GM19351 (cell line): ENCODE results near the gene AKNAD1.
A peak's percentile ranks its signal among the peaks of the same experiment; 100 is the strongest.

Source experiments
- ATAC-seq: cut with Tn5 transposase; IDR thresholded peaks from one replicate; pipeline ENCODE4 v1.9.1; 2021; ENCODE audit warnings: mild to moderate bottlenecking, moderate library complexity; ENCODE audit not compliant: unreplicated experiment

Gene AKNAD1

DNA sequence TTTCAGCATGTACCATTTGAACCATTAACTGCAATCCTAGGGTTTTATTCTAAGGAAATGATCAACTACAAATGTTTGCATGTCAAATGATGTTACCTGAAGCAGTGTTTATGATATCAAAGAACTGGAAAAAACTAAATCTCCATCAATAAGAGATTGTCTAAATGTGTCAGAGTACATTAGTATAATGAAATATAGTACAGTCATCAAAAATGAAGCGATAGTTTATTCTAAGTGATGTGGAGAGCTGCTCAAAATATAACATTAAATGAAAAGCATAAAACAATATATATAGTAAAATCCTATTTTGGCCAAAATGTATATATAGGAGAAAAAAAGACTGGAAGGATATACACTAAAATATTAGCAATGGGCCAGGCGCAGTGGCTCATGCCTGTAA lies 24.0 kb downstream of the AKNAD1 start:
- no peak for ATAC-seq

DNA sequence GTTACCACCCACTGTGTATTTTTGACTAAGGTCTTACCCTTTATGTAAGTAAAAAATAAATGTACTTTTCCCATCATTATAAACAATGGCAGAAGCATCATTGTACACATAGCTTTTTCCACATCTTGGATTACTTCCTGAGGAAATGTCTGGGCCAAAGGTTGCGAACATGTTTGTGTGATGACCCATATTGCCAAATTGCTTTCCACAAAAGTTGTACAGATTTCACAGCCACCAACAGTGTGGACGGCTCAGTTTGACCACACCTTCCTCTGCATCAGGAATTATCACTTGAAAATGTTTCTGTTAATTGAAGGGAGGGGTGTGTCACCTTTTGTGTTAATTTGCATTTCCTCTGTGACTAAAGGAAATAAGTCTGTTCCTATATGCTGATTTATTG lies 25.7 kb downstream of the AKNAD1 start:
- no peak for ATAC-seq

DNA sequence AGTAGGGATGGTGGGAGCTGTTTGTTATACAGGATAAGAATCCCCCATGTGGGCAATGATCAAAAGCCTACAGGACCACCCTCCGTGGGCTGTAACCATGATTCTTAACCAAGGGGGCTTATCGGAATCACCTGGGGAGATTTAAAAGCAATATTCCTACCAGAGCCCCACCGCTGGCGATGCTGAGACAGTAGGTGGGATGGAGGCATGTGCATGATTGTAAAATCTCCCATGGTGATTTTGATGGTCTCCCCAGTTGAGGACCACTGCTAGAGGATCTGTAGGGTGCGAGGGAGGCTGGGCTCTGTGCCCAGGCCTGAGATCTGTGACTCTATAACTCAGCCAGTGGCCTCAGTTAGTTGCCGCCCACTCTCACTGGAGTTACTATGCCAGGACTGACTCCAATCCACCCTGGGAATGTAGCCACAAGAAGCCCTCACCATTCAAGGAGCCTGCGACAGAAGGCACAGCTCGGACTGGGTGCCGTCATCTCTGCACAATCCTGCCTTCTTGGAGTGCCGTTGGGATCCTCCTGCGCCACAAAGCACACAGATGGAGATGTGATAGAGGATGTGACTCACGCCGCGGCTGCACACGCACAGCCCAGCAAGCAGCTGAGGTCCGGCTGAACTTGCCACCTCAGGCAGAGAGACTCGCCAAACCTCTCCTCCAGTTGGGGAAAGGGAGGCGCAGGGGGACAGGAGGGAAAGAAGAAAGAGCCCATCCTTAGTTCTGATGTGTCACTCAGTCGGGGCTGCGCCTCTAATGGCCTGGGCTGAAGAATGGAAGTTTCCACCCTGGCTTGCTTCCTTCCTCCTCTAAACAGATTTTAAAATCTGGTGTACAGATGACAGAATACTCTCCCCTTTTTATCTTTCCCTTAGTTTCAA lies 26.5 kb downstream of the AKNAD1 start:
- no peak for ATAC-seq

DNA sequence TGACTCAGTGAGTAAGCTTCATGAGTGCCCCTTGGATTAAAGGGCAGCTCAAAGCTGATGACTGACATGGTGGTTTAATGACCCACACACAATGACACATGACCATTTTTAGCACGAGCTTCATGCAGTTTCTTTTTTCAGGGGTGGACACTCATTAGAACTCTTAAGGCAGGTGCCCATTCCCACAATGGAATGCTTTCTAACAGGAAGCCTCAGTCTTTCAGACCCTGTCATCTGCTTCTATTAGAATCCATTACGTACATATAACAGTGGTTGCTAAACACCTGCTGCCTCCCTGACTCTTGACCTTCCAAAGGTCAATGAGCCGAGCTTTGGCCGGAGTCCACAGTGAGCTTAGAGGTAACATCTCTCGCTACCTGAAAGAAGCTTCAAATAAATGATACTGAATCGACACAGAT lies 27.4 kb downstream of the AKNAD1 start:
- no peak for ATAC-seq

DNA sequence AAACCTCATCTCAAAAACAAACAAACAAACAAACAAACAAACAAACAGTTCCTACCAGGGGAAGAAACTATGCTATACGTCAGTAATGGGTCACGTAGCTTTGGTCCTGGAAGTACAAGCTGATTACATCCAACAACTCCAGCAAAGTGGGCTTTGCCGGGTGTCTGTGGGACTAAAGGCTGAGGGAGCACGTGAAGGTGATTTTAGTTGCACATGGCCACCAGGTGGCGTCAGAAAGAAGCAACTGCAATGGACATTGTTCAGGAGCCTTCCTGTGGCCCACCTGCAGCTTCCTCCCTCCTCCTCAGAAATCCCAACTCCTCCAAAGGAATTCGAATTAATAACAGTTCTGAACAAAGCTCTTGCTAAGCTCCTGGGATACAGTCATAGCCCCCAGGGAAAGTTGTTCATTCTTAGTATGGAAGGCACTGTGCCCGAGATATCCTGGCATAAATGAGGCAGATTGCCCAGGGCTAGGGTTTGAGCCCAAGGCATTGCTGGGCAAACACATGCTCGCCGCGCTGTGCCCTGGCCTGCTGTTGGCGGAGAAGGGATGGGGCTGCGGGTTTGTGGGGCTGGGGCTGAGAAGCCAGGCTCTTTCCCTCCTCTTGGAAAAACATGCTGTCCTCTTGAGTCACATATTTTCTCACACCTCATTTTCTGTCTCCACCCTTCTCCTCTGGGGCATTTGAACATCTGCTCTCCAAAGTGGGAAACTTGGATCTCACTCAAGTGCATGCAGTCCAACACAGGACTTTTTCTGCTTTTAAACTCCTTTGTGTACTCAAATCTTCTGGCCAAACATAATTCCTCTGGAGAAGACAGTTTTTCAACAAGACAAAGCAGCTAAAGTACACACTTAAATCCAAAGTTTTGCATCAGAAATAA lies 28.6 kb downstream of the AKNAD1 start:
- peak; percentile 66 for ATAC-seq

DNA sequence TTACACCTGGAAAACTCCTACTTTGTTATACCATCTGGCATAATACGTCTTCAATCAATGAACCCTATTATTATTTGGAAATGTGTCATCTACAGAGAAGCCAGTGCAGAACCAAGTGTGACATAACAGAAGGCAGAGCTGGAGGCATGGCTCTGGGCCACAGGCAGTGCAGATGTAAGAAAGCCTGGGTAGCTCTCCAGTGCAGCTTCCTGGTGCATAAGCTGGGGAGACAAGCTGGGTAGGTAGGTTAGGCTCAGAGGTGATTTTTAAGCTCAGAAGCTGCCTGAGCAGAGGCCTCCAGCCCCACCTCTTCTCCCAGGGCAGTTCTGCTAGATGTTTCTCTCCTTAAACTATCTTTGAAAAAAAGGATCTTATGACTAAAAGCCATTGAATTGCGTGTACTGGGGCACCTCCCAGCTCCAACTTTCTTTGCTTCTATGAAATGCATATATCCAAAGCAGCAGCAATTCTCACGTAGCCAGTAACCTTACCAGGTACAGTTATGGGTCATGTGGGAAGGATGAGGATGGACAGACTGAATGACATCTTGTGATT lies 30.7 kb downstream of the AKNAD1 start:
- no peak for ATAC-seq

DNA sequence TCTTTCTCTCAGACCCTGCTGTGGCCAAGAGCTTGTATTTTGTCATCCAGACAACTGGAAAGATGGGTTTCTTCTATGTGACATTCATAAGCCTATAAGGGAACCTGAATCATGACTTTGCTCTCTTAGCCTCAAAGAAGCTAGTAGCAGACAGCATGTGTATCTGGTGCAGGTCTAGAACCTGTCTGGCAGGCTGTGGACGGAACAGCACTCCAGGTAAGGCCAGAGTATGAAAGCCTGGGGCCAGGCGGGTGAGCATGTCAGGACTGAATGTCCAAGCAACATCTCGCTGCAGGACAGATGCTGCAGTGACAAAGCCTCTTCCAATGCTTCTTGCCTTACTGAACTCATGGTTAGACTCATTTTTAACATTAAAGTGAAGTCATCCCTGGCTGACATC lies 32.8 kb downstream of the AKNAD1 start:
- no peak for ATAC-seq

DNA sequence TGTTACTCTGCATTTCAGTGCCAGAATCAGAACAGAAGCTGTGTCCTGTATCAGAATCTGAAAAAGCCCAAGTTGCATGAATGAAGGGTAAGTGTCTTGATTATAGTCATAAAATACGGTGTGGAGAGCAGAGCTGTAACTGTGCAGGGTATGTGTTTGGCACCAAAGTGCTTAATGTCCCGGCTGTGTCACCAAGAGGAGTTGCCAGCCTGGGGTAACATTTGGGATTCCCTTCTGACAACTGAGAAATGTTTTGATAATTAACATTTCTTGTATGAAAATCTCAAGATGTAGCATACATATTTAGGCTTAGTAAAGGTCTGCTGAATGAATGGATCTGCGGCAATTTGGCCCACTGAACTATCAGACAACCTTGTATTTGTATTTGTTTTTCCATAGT lies 33.3 kb downstream of the AKNAD1 start:
- no peak for ATAC-seq

DNA sequence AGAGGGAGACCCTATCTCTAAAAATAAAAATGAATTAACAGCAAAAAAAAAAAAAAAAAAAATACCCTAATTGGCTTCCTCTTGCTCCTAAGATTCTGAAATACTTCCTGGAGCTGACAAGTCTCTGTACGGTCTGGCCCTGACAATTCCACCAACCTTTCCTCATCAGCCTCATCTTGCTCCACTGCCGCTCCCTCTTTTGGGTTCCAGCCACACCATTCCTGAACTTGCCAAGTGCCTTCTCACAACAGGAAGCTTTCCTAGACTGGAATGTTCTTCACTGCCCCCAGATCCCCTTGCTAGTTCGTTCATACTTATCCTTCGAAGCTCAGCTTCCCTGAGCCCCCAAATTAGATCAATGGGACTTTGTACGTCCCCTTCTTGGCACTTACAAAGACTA lies 37.0 kb downstream of the AKNAD1 start:
- ATAC-seq: no peak

DNA sequence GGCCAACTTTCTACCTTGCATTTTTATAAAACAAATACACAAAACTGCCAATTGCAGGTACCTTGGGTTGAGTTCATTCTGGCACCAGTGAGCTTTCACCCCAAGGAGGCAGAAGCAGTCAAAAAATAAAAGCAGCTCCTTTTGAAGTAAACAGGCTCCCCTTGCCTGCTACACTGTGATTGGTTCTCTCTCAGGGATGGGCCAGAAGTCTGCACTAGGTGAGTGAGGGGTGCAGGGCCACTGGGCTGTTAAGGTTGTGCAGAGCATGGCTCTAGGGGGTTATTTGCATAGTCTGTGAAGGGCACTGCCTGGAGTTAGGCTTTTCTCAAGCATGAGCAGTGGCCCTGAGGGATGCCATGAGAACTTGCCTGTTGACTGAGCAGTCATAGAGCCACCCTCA lies 39.1 kb downstream of the AKNAD1 start:
- ATAC-seq: no peak

DNA sequence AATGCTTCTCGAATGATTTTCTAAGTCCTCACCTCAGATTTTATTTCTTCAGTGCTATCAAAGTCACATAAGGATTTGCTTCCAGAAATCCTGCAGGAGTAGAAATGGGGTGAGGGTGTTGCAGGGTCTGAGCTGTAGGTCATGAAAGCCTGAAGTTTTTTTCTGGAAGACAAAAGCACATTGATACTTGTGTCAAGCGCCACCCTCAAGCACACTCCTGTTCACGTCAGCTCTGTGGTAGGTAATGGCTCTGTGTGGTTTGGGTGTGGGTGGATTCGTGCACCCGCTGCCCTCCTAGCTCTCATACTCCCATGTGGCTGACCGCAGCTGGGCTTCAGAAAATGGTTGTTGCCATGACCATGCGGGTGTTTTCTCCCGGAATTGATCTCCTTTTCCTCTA lies 39.9 kb downstream of the AKNAD1 start:
- no peak for ATAC-seq

DNA sequence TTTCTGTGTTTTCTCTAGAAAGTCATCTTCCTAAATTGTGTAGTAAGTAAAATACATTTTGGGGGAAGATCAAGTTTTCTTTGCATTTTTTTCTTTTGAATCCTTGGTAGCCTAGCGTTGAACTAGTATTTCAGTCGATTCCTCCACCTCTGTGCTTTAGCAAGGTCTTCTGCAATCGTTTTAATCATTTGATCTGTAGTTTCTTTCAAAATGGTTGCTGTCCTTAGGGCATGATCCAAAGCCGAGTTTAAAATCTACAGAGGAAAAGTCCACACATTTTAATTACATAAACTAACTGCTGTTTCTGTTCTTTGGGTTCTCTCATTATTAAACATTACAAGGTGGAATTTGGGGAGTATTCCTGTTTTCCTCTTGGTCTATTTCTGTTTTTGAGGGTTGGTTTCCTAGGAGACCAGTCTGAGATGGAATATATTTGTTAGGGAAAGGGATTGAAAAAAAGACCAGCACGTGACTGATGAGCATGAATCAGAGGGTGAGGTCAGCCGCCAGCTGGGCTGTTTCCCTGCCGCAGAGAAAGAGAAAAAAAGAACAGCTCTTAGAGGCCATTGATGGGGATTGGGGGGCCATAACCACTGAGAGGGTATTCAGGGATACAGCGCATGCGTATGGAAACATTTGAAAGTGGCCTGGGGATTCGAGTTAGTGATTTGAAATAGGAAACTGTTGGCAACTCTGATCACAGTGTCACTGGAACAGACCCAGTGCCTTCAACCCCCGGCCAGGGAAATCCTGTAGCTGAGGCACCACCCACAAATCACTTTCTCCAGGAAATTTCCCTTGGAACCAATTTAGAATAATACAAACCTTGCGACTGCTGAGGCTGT lies 40.6 kb downstream of the AKNAD1 start:
- ATAC-seq: no peak

DNA sequence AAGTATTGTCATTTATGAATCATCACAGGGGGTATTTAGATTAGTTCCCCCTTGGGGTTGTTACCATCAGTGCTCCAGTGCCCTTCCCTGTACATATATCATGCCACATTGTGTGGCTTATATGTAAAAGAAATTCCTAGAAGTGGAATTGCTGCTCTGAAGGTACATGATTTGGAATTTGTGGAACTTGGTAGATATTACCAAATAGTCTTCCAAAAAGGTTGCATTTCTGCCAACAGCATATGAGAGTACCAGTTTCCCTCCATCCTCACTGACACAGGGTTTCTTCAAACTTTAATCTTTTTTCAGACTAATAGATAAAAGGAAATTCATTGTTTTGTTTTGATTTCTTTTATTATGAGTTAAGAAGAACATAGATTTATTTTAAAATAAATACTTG lies 41.3 kb downstream of the AKNAD1 start:
- no peak for ATAC-seq

DNA sequence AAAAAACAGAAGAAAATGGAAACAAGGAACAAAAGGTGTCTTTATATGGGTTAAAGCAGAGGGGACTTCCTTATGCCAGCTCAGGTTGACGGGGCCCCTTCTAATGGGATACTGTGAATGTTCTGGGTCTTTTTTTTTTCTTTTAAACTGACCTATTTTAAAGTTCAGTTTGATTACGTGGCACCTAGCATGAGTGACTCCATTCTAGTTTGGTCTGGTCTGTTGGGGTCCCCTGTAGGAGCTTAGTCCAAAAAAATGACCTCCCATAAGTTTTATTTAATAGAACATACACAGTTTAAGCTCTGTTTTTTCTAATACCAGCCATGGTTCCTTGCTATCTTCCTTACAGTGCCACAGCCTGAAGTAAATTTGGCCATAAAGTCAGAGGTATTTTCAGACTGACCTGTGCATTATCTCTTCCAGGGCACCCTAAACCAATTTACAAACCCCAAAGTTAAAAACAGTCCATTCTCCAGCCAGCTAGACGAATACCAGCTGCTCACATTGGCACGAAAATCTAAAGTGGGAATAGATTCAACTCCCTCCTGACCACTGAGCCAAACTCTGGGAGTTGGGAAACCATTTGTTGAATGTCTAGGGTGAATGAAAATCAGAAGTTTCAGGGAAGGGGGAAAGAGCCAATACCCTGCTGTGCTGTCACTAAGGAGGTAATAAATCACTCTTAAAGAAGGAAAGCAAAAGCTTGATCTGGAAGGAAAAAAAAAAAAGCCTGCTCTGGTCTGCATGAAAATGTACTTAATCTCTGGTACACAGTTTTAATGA lies 42.4 kb downstream of the AKNAD1 start:
- no peak for ATAC-seq

DNA sequence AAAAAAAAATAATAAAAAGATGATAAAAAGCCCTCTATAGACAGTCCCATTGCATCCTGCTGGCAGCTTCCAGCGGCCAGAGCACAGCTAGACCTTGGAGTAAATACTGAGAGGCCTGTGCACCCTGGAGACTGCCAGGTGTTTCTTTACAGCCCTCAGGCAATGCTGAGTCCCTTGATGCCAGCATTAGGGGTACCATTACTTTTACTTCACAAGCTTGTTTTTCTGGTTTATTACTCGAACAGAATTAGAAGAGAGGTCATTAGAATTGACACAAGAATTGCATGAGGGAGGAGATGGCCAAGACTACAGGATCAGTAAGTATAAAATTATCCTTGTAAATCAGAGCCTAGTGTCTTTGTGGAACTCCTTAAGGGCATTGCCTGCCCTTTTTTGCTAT lies 43.6 kb downstream of the AKNAD1 start:
- ATAC-seq: no peak

DNA sequence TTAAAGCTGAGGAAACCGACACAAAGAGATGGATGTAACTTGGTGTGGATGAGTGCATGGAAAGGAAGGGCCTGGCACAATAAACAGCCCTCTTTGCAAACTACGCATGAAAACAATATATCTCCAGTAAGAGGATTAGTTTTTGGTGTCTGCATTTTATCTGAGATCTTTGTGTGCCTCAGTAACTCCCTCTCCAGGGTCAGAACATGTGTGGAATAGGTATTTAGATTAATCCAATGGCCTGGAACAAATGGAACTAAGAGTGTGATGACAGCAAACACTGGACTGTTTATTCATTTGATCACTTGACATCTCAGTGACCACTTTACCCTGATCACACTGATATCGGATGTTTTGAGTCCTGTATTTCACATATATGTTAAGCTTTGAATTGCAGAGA lies 45.3 kb downstream of the AKNAD1 start:
- ATAC-seq: no peak

DNA sequence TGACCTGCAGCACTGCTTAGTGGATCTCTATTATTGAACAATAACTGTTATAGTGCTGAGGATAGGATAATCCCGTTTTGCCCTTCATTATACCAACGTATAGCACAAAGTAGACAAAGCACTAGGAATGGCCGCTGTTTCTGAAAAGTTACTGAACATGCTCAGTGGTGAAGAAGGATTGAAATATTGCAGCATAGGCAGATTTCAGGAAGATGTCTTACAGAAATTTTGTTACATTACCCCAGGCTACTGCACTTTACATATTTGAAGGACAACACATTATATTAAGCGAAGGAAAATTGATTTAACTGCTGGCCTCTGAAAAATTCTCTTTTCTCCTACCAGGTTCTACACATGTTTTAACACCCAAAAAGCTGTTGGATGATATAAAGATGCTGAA lies 48.5 kb downstream of the AKNAD1 start:
- ATAC-seq: no peak

DNA sequence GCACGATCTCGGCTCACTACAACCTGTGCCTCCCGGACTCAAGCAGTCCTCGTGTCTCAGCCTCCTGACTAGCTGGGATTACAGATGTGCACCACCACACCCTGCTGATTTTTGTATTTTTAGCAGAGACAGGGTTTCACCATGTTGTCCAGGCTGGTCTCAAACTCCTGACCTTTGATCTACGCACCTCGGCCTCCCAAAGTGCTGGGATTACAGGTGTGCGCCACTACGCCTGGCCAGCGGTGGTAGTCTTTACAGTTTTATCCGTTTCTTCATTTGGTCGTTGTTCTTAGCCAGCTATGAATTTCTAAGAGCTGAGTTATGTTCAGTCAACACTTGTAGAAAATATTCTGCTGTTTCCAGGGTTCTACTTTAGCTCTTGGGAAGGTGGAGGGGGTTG lies 53.3 kb downstream of the AKNAD1 start:
- no peak for ATAC-seq

DNA sequence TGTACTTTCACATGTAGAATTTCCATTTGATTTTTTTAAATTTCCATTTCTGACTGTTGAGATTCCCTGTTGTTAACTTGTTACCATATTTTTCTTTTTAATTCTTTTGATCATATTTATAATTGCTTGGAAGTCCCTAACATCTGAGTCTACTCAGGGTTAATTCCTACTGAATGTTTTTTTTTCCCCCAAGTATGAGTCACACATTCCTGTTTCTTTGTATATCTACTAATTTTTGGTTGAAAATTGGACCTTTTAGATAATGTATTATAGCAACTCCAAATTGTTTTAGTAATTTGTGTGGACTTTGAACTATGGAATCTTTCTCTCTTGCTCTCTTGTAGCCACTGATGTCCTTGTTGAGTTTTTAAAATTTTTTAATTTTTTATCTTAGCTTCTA lies 55.8 kb downstream of the AKNAD1 start:
- no peak for ATAC-seq

DNA sequence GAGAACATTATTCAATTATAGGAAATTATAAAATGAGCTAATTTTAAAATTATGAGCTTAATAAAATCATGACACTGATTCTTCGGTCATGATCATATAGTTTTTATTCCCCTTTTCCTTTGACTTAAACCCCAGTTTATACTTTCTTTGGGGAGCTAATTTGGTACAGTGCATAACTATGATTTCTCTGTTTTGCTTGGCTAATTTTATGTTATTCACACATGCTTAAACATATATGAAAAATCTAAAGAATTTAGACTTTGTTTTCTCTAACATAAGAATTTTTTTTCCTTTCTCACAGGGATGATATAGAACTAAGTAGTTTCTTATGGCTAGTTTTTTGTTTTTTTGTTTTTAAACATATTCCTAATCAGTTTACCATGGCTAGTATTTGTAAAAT lies 57.9 kb downstream of the AKNAD1 start:
- ATAC-seq: no peak
